HuH-7 (cell line): ENCODE measurements around the gene RTN1.

ENCODE experiments used
- DNase-seq: peaks from one replicate; pipeline ENCODE4 v3.0.0; 2011; ENCODE audit warnings: low spot score

RTN1 gene

GRCh38 chr14:59870277-59871165 is at the start of gene RTN1:
Gene RTN1, minus strand, starts transcription at chr14:59870776. Its CDS starts 146 bp downstream, at chr14:59870630.
- DNase-seq, result peak; percentile 66

DNA sequence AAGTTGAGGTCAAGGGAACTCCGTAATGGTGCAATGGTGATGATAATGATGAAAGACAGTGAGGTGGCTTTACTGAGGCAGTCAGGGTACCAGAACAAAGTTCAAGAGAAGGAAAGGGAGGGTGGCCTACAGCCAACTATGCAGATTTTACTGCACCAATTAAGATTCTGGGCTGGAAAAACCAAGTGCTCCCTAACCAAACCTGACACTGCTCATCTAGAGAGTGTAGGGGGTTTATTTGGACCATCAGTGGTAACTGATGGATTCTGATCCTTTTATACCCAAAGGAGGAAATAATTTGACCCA is 49.8 kb upstream of the RTN1 start:
- no peak for DNase-seq

DNA sequence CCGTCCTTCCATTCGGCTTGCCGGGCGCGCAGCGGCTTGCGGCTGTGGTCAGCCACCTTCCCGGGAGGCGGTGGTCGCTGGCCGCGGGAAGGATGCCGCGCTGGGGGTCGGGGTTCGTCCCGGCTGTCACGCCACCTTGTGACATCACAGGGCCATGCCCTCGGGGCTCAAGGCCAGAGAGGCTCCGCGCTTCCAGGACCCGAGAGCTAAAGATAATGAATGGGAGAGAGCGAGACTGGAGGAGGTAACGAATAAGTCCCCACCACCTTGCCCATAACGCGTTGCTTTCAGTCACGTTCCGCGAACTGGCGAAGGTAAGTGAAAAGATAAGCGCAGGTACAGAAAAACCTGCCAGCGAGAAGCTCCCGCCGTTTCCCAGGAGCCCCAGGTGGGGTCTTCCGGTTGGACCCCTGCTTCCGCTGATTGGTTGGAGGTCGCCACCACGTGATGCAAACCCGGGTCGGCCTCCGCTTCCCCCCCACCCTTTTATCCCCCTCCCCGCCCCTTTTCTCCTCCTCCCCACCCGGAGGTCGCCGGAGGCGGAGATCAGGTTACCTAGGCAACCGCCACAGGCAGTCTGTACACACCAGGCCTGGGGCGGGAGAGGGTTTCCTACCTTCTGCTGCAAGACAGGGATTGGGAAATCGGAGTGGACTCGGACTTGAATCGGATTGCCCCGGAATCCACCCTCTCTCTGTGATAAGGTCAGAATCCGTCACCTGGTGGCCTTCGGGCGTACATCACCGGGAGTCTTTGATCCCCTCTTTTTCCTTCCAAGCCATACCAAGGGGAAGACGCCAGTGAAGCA is 49.2 kb upstream of the RTN1 start, which contains the start of gene LRRC9:
Gene LRRC9, plus strand, starts transcription at position 575 of the 808 bp plus-strand sequence.
- DNase-seq, result peak; percentile 68

- peak; percentile 34 for DNase-seq
Observed at GRCh38 chr14:59918824-59919569, 48.4 kb upstream of the RTN1 start.

- no peak for DNase-seq
Observed at GRCh38 chr14:59913187-59913586, 42.6 kb upstream of the RTN1 start.

GRCh38 chr14:59912443-59912842 is 41.9 kb upstream of the RTN1 start:
- no peak for DNase-seq

GRCh38 chr14:59905188-59905587 is 34.6 kb upstream of the RTN1 start:
- DNase-seq, result no peak

DNA sequence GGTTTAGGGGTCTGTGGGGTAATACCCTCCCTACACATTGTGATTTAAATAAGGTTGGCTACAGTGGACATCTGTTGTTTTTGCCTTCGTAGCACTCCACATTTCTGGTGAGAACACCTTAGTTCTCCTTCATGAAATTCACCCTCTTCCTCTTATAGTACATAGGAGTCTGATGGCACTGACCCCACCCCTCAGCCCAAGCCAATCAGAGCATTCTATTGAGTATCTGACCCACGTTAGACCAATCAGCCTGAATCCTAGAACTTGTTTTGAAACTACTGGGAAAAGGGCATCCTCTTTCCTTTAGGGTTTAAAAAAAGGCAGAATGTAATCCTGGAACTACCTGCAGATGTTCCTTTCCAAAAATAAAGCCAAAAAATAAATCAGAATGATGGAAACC is 33.6 kb upstream of the RTN1 start:
- no peak for DNase-seq

DNA sequence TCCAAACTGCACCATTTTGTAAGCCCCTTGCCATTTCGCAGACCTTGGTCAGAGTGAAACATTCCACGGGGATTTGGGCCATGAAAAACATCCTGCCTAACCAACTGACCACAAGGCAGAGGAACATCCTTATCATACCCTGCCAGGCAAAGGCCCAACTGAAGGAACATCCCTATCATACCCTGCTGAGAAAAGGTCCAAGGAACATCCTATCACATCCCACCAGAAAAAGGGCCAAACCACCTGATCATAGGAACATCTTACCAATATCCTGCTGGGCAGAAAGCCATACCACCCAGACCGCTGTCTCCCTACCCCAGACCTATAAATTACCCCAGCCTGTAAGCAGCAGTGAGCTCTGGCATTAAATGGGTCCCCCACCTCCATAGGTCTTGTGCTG is 30.0 kb upstream of the RTN1 start:
- DNase-seq, result no peak

DNA sequence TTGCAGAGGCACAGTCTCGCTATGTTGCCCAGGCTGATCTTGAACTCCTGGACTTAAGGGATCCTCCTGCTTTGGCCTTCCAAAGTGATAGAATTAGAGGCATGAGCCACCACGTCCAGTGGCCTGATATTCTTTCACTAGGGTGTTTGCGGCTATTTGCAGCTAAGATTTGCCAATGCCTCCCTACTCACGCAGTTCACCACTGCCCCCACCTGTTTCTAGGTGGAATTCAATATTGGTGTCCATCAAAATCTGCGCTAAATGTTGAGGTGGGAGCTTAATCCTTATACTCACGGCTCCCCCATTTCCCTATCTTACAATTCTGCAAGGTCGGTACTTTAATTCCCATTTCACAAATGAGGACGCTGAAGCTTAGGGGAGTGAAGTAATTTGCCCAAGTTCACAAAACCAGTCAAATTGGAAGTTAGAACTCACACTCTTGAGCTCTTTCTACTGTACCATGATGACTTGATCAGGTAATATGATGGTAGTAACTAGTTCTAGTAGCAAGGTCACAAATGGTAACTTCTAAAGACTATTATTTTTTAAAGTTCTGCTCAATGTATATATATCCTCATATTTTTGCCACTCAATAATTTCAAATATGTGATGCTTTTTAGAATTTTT is 27.3 kb upstream of the RTN1 start:
- DNase-seq, result peak; percentile 32

- DNase-seq, result no peak
Observed at GRCh38 chr14:59895721-59896120, 25.1 kb upstream of the RTN1 start.

DNA sequence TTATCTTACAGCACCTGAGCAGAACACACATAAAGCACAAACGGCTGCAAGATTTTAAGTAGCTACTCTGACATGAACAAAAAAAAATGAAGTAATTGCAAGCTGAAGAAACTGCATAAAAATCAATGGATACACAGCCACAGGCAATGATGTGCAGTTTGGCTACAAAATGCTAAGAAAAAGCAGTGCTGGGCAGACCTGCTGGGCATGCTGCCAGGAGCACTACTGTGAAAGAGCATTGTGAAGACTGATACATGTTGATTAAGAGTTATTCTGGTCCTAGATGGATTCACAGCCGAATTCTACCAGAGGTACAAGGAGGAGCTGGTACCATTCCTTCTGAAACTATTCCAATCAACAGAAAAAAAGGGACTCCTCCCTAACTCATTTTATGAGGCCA is 20.1 kb upstream of the RTN1 start:
- no peak for DNase-seq

DNA sequence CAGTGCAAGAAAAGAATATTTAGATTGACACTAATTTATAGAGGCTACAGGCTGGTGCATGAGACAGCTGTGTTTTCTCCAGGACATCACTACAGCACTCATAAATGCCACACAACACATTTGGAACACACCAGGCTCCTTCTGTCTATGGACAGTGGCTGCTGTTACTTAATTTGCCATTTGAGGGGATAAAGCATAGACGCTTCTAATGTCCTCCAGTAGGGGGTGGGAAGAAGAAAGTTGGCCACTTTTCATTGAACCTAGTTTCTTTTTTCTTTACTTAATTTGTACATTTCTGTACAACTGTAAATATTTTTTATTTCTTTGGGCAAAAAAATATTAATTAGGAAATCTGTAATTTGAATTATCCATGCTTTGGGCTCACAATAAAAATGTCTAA is 12.4 kb upstream of the RTN1 start:
- peak; percentile 23 for DNase-seq

GRCh38 chr14:59871166-59871495 is 555 bp upstream of the RTN1 start:
- no peak for DNase-seq

- no peak for DNase-seq
Observed at GRCh38 chr14:59869381-59870255, 958 bp downstream of the RTN1 start.

DNA sequence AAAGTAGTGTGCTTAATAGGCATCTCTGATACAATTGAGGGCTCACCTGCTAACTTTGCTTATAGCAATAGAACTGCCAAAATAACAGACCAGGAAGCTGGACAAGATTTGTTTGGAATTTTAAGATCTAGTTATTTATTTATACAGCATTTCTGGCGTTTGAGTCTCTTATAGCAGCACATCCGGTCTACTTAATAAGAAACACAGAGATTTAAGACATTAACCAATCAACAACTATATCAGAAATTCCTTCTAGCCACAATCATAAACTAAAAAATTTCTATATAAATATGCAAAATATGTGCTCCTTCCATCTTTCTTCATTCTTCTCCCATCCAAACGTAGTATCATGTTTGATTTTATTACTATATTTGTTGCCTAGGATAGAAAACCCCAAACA is 2.6 kb downstream of the RTN1 start:
- DNase-seq, result no peak

DNA sequence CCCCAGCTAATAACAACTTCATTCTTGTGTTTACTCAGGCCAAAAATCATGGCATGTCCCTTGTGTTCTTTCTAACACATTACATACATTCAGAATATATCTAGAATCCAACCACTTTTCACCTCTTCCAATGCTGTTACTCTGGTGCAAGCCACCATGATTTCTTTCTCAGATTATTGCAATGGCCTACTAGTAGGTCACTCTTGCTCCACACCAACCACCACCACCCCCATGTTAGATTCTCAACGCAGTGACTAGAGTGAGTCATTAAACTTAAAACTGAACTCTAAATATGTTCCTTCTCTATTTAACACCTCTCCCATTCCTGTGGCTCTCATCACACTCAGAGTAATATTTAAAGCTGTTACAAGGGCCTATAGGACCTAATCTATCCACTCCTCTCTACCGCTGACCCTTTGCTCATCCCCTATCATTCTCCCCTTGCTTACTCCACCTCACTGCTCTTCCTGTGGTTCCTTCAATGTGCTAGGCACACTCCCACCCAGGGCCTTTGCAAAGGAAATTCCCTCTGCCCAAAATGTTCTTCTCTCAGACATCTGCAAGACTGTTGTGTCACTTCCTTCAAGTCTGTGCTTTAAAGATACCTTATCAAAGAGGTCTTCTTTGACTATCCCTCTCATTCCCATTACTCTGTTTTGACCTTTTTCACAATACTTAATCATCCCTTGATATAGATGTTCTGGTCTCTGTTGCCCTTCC is 6.6 kb downstream of the RTN1 start:
- no peak for DNase-seq

GRCh38 chr14:59857328-59857727 is 13.2 kb downstream of the RTN1 start:
- DNase-seq, result no peak

- no peak for DNase-seq
Observed at GRCh38 chr14:59852350-59852749, 18.2 kb downstream of the RTN1 start.

DNA sequence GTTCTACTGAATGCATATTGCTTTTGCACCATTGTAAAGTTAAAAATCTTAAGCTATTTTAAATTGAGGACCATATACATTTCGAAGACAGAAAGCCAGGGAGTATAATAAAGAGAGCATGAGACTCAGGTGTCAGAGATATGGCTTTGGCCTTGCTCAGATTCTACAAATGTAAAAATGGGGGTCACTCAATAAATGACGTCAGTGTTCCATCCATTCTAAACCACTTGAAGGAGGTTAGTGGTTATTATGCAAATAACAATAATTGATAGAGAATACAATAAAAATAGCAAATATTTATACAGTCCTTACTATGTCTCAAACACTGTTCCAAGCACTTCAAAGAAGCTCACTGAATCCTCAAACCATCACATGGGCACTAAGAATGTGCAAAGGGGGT is 20.1 kb downstream of the RTN1 start:
- DNase-seq, result no peak
